ENCODE measurements around the gene DISC1.

DISC1 gene

GRCh38 chr1:231853588-231854207 lies 227.1 kb downstream of the DISC1 start:
- Histone ChIP-seq H3K36me3 (replicated peaks in 1 of 2; ENCODE audit: control insufficient read depth in 2 of 2, insufficient read depth in 2 of 2, low read length in 2 of 2) (no peaks in the 10 kb centered on the region), H3K9me3 (replicated peaks in 1 of 2; ENCODE audit: control insufficient read depth in 2 of 2, insufficient read depth in 1 of 2, low read depth in 1 of 2, low read length in 2 of 2) (peaks cover 0 to 3% of the 10 kb centered on the region in 2 donors), H3K79me1 (ENCODE audit: low read depth, low read length) (no peaks in the 10 kb centered on the region), H3K27ac (replicated peaks; ENCODE audit: low read length) (no peak overlapping the region), H3K4me3 (ENCODE audit: low read length in 2 of 2) (no peak overlapping the region), H3K4me2 (ENCODE audit: insufficient read depth, low read length, poor library complexity, severe bottlenecking) (no peak overlapping the region), H4K91ac (ENCODE audit: low read depth, low read length, poor library complexity) (no peak overlapping the region), H2BK120ac (ENCODE audit: low read depth, low read length) (no peak overlapping the region), H4K8ac (ENCODE audit: low read depth, low read length) (no peak overlapping the region), H3K14ac (ENCODE audit: low read length) (no peak overlapping the region), H3K27me3 (ENCODE audit: control insufficient read depth in 3 of 3, insufficient read depth in 3 of 3, low read depth in 1 of 3, low read length in 3 of 3) (no peaks in the 10 kb centered on the region), H2BK15ac (ENCODE audit: low read length) (no peak overlapping the region), H3K4ac (ENCODE audit: low read length) (no peak overlapping the region), H2BK12ac (ENCODE audit: low read length) (no peak overlapping the region), H3K4me1 (ENCODE audit: control insufficient read depth in 2 of 2, insufficient read depth in 1 of 2, low read depth in 1 of 2, low read length in 2 of 2) (no peaks in the 10 kb centered on the region), H2AFZ (ENCODE audit: low read length) (no peak overlapping the region), H3K23ac (ENCODE audit: low read depth, low read length, poor library complexity) (no peak overlapping the region), H3K9ac (ENCODE audit: low read depth, low read length, poor library complexity) (no peak overlapping the region), H2AK5ac (ENCODE audit: low read depth, low read length) (no peak overlapping the region), H3K18ac (ENCODE audit: low read length) (no peak overlapping the region), H2BK5ac (ENCODE audit: low read length) (no peak overlapping the region)
- no peak for DNase-seq (ENCODE audit: low spot score)
- WGBS, 2 donors (ENCODE audit: extremely low coverage in 2 of 2, insufficient read length in 2 of 2, insufficient replicate concordance in 1 of 2), result no CpG with 5 or more reads among the region's 7 CpGs

GRCh38 chr1:231855361-231855760 lies 228.8 kb downstream of the DISC1 start:
- Histone ChIP-seq H3K9me3 (replicated peaks in 1 of 2; ENCODE audit: control insufficient read depth in 2 of 2, insufficient read depth in 1 of 2, low read depth in 1 of 2, low read length in 2 of 2) (peaks cover 0 to 10% of the 10 kb centered on the region in 2 donors), H2BK120ac (ENCODE audit: low read depth, low read length) (no peak overlapping the region), H2AFZ (ENCODE audit: low read length) (no peak overlapping the region), H2BK15ac (ENCODE audit: low read length) (no peak overlapping the region), H2BK12ac (ENCODE audit: low read length) (no peak overlapping the region), H3K4me2 (ENCODE audit: insufficient read depth, low read length, poor library complexity, severe bottlenecking) (no peak overlapping the region), H3K36me3 (replicated peaks in 1 of 2; ENCODE audit: control insufficient read depth in 2 of 2, insufficient read depth in 2 of 2, low read length in 2 of 2) (no peaks in the 10 kb centered on the region), H2AK5ac (ENCODE audit: low read depth, low read length) (no peak overlapping the region), H3K18ac (ENCODE audit: low read length) (no peak overlapping the region), H4K8ac (ENCODE audit: low read depth, low read length) (no peak overlapping the region), H2BK5ac (ENCODE audit: low read length) (no peak overlapping the region), H3K27me3 (ENCODE audit: control insufficient read depth in 3 of 3, insufficient read depth in 3 of 3, low read depth in 1 of 3, low read length in 3 of 3) (no peaks in the 10 kb centered on the region), H3K23ac (ENCODE audit: low read depth, low read length, poor library complexity) (no peak overlapping the region), H3K79me1 (ENCODE audit: low read depth, low read length) (no peaks in the 10 kb centered on the region), H3K9ac (ENCODE audit: low read depth, low read length, poor library complexity) (no peak overlapping the region), H3K4me1 (ENCODE audit: control insufficient read depth in 2 of 2, insufficient read depth in 1 of 2, low read depth in 1 of 2, low read length in 2 of 2) (peaks cover 0 to 1% of the 10 kb centered on the region in 2 donors), H3K14ac (ENCODE audit: low read length) (no peak overlapping the region), H4K91ac (ENCODE audit: low read depth, low read length, poor library complexity) (no peak overlapping the region), H3K4me3 (ENCODE audit: low read length in 2 of 2) (no peak overlapping the region), H3K4ac (ENCODE audit: low read length) (no peak overlapping the region), H3K27ac (replicated peaks; ENCODE audit: low read length) (no peak overlapping the region)
- DNase-seq (ENCODE audit: low spot score), result no peak
- WGBS, 2 donors (ENCODE audit: extremely low coverage in 2 of 2, insufficient read length in 2 of 2, insufficient replicate concordance in 1 of 2), result no CpG with 5 or more reads among the region's 1 CpG

GRCh38 chr1:231855926-231856325 lies 229.3 kb downstream of the DISC1 start:
- H3K9me3 ChIP-seq (replicated peaks in 1 of 2; ENCODE audit: control insufficient read depth in 2 of 2, insufficient read depth in 1 of 2, low read depth in 1 of 2, low read length in 2 of 2), result peaks cover 0 to 10% of the 10 kb centered on the region in 2 donors
- no peak overlapping the region for H3K4me2 ChIP-seq (ENCODE audit: insufficient read depth, low read length, poor library complexity, severe bottlenecking)
- no peak overlapping the region for H2BK120ac ChIP-seq (ENCODE audit: low read depth, low read length)
- H2BK15ac ChIP-seq (ENCODE audit: low read length), result no peak overlapping the region
- H3K27me3 ChIP-seq (ENCODE audit: control insufficient read depth in 3 of 3, insufficient read depth in 3 of 3, low read depth in 1 of 3, low read length in 3 of 3), result no peaks in the 10 kb centered on the region
- H3K27ac ChIP-seq (replicated peaks; ENCODE audit: low read length), result no peak overlapping the region
- no peak overlapping the region for H3K23ac ChIP-seq (ENCODE audit: low read depth, low read length, poor library complexity)
- no peak overlapping the region for H3K4ac ChIP-seq (ENCODE audit: low read length)
- H3K14ac ChIP-seq (ENCODE audit: low read length), result no peak overlapping the region
- H3K4me3 ChIP-seq (ENCODE audit: low read length in 2 of 2), result no peak overlapping the region
- no peak overlapping the region for H3K18ac ChIP-seq (ENCODE audit: low read length)
- no peak overlapping the region for H4K8ac ChIP-seq (ENCODE audit: low read depth, low read length)
- WGBS, 2 donors (ENCODE audit: extremely low coverage in 2 of 2, insufficient read length in 2 of 2, insufficient replicate concordance in 1 of 2), result no CpG with 5 or more reads among the region's 5 CpGs
- DNase-seq (ENCODE audit: low spot score), result no peak
- H3K36me3 ChIP-seq (replicated peaks in 1 of 2; ENCODE audit: control insufficient read depth in 2 of 2, insufficient read depth in 2 of 2, low read length in 2 of 2), result no peaks in the 10 kb centered on the region
- H2BK12ac ChIP-seq (ENCODE audit: low read length), result no peak overlapping the region
- H2AK5ac ChIP-seq (ENCODE audit: low read depth, low read length), result no peak overlapping the region
- no peak overlapping the region for H3K9ac ChIP-seq (ENCODE audit: low read depth, low read length, poor library complexity)
- H2AFZ ChIP-seq (ENCODE audit: low read length), result peak overlapping the region; percentile 51
- H4K91ac ChIP-seq (ENCODE audit: low read depth, low read length, poor library complexity), result no peak overlapping the region
- no peaks in the 10 kb centered on the region for H3K79me1 ChIP-seq (ENCODE audit: low read depth, low read length)
- H3K4me1 ChIP-seq (ENCODE audit: control insufficient read depth in 2 of 2, insufficient read depth in 1 of 2, low read depth in 1 of 2, low read length in 2 of 2), result peaks cover 0 to 1% of the 10 kb centered on the region in 2 donors
- no peak overlapping the region for H2BK5ac ChIP-seq (ENCODE audit: low read length)

GRCh38 chr1:231856426-231856825 lies 229.8 kb downstream of the DISC1 start:
- H3K4me2 ChIP-seq (ENCODE audit: insufficient read depth, low read length, poor library complexity, severe bottlenecking), result no peak overlapping the region
- no peak overlapping the region for H3K4ac ChIP-seq (ENCODE audit: low read length)
- no peak overlapping the region for H3K9ac ChIP-seq (ENCODE audit: low read depth, low read length, poor library complexity)
- no peak overlapping the region for H2BK5ac ChIP-seq (ENCODE audit: low read length)
- no peaks in the 10 kb centered on the region for H3K27me3 ChIP-seq (ENCODE audit: control insufficient read depth in 3 of 3, insufficient read depth in 3 of 3, low read depth in 1 of 3, low read length in 3 of 3)
- no CpG with 5 or more reads among the region's 3 CpGs for WGBS, 2 donors (ENCODE audit: extremely low coverage in 2 of 2, insufficient read length in 2 of 2, insufficient replicate concordance in 1 of 2)
- H2BK120ac ChIP-seq (ENCODE audit: low read depth, low read length), result no peak overlapping the region
- no peaks in the 10 kb centered on the region for H3K36me3 ChIP-seq (replicated peaks in 1 of 2; ENCODE audit: control insufficient read depth in 2 of 2, insufficient read depth in 2 of 2, low read length in 2 of 2)
- H3K4me3 ChIP-seq (ENCODE audit: low read length in 2 of 2), result no peak overlapping the region
- peaks cover under 1 to 1% of the 10 kb centered on the region in 2 donors for H3K4me1 ChIP-seq (ENCODE audit: control insufficient read depth in 2 of 2, insufficient read depth in 1 of 2, low read depth in 1 of 2, low read length in 2 of 2)
- peaks cover 0 to 10% of the 10 kb centered on the region in 2 donors for H3K9me3 ChIP-seq (replicated peaks in 1 of 2; ENCODE audit: control insufficient read depth in 2 of 2, insufficient read depth in 1 of 2, low read depth in 1 of 2, low read length in 2 of 2)
- no peak for DNase-seq (ENCODE audit: low spot score)
- H2AK5ac ChIP-seq (ENCODE audit: low read depth, low read length), result no peak overlapping the region
- H2BK12ac ChIP-seq (ENCODE audit: low read length), result no peak overlapping the region
- no peak overlapping the region for H3K23ac ChIP-seq (ENCODE audit: low read depth, low read length, poor library complexity)
- no peak overlapping the region for H2BK15ac ChIP-seq (ENCODE audit: low read length)
- no peak overlapping the region for H3K14ac ChIP-seq (ENCODE audit: low read length)
- no peaks in the 10 kb centered on the region for H3K79me1 ChIP-seq (ENCODE audit: low read depth, low read length)
- no peak overlapping the region for H3K18ac ChIP-seq (ENCODE audit: low read length)
- peak overlapping the region; percentile 51 for H2AFZ ChIP-seq (ENCODE audit: low read length)
- H4K8ac ChIP-seq (ENCODE audit: low read depth, low read length), result no peak overlapping the region
- no peak overlapping the region for H3K27ac ChIP-seq (replicated peaks; ENCODE audit: low read length)
- H4K91ac ChIP-seq (ENCODE audit: low read depth, low read length, poor library complexity), result no peak overlapping the region

All from neuronal stem cell (in vitro differentiated cells).